Smooth muscle cell (in vitro differentiated cells): ENCODE data around the gene RNF166. TPM values are rescaled to one million over a fixed set of nuclear protein-coding genes. Genes with fewer than 3 reads are reported as not detected.

Experiments
- DNase-seq: peaks from one replicate; lab custom pipeline; 2025; ENCODE audit not compliant: unreplicated experiment; lab: John Stamatoyannopoulos, UW
- H2AFZ ChIP-seq: fragments of 200-600 bp; sonication (generic); 2 replicates; pipeline ENCODE4 v1.6.0; 2016; ENCODE audit warnings: antibody characterized with exemption, low read depth, mild to moderate bottlenecking
- H3F3A ChIP-seq: fragments of 200-600 bp; sonication (generic); 2 replicates; pipeline ENCODE4 v1.6.0; 2017; ENCODE audit warnings: antibody characterized with exemption, low read depth
- H3K27ac ChIP-seq: fragments of 200-600 bp; sonication (generic); 2 replicates; pipeline ENCODE4 v1.5.1; 2016; ENCODE audit warnings: low read depth, mild to moderate bottlenecking
- H3K27me3 ChIP-seq: fragments of 200-600 bp; sonication (generic); 2 replicates; pipeline ENCODE4 v1.6.1; 2016; ENCODE audit warnings: low read depth, mild to moderate bottlenecking
- H3K36me3 ChIP-seq: fragments of 200-600 bp; sonication (generic); 2 replicates; pipeline ENCODE4 v1.5.1; 2016; ENCODE audit warnings: low read depth
- H3K4me1 ChIP-seq: fragments of 200-600 bp; sonication (generic); 2 replicates; pipeline ENCODE4 v1.5.1; 2016; ENCODE audit warnings: low read depth
- H3K4me2 ChIP-seq: fragments of 200-600 bp; sonication (generic); 2 replicates; pipeline ENCODE4 v1.6.0; 2016; ENCODE audit warnings: mild to moderate bottlenecking
- H3K4me3 ChIP-seq: fragments of 200-600 bp; sonication (generic); 2 replicates; pipeline ENCODE4 v1.5.1; 2016; ENCODE audit warnings: mild to moderate bottlenecking
- H3K79me2 ChIP-seq: fragments of 200-600 bp; sonication (generic); 2 replicates; pipeline ENCODE4 v1.6.0; 2016; ENCODE audit warnings: low read depth, mild to moderate bottlenecking
- H3K9ac ChIP-seq: fragments of 200-600 bp; sonication (generic); 2 replicates; pipeline ENCODE4 v1.6.0; 2016; ENCODE audit warnings: low read depth
- H3K9me3 ChIP-seq: fragments of 200-600 bp; sonication (generic); replicated peaks from 2 replicates; pipeline ENCODE4 v1.5.1; 2016; ENCODE audit warnings: low read depth
- H4K20me1 ChIP-seq: fragments of 200-600 bp; sonication (generic); 2 replicates; pipeline ENCODE4 v1.6.0; 2016; ENCODE audit warnings: low read depth
- WGBS: methylation state at CpG from one replicate; pipeline ENCODE4 v1.1.7; 2016; ENCODE audit warnings: low lambda C conversion rate; 5-methylcytosine and 5-hydroxymethylcytosine counted together
- polyA plus RNA-seq: library from polyadenylated mRNA; unstranded; fragments of >200 nt; fragmentation: Nextera tagmentation; extraction: Ambion mirVana; gene quantifications from 2 replicates; pipeline ENCODE4 v1.2.1, GENCODE V29; 2016
- total RNA-seq: library from RNA; depleted of rRNA; stranded (reverse); fragments of >200 nt; gene quantifications from 2 replicates; pipeline ENCODE4 v1.2.3, GENCODE V29; 2014
- TF ChIP-seq, protein P1 (sequence below): fragments of 200-600 bp; sonication (generic); IDR thresholded peaks from 2 replicates; pipeline ENCODE4 v1.5.1; 2017; ENCODE audit warnings: borderline replicate concordance, mild to moderate bottlenecking, antibody characterized with exemption; ENCODE audit not compliant: insufficient read depth, poor library complexity, severe bottlenecking

The RNF166 gene
- total and polyA plus RNA-seq, 2 experiments from 2014 or later, result 10.1 to 17.3 TPM

DNA sequence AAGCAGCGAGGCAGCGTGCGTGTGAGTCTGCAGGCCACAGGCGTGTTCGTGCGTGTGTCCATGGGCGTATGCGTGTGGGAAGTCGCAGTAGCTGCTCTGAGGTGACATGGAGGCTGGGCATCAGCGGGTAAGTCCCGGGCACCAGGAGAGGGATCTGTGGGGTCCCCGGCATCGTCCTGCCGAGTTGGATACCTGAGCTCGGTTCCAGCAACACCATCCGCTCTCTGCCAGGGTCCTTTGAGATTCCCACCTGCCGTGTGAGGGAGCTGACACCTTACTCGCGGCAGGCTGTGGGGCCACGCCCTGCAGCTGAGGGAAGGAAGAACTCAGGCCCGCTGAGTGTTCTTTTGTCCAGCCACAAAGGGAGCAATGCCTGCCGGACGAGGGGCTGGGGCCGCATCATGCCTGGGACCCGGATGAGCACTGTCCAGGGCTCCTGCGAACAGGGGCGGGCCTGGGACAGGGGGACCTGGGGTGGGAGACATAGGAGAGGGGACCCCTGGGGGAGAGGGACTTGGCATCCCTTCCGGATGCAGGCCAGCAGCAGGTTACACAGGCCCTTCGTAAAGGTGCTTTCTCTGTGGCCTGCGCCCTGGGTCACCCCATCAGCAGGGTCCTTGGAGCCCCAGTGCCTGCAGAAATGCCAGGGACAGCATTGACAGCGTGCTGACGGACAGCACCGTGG, 14.9 kb downstream of the RNF166 start:
- Histone ChIP-seq H3K27ac (no peak overlapping the region), H3K9ac (no peak overlapping the region), H3K36me3 (no peaks in the 10 kb centered on the region), H3F3A (no peaks in the 10 kb centered on the region), H3K27me3 (peaks cover 11% of the 10 kb centered on the region), H3K4me3 (no peak overlapping the region), H3K4me2 (no peak overlapping the region), H3K9me3 (no peaks in the 10 kb centered on the region), H4K20me1 (no peaks in the 10 kb centered on the region), H2AFZ (no peak overlapping the region), H3K4me1 (peaks cover 5% of the 10 kb centered on the region), H3K79me2 (no peaks in the 10 kb centered on the region)
- no peak for DNase-seq
- 91% methylated on average over 32 of the region's 33 CpGs for WGBS
- TF ChIP-seq, protein P1, sequence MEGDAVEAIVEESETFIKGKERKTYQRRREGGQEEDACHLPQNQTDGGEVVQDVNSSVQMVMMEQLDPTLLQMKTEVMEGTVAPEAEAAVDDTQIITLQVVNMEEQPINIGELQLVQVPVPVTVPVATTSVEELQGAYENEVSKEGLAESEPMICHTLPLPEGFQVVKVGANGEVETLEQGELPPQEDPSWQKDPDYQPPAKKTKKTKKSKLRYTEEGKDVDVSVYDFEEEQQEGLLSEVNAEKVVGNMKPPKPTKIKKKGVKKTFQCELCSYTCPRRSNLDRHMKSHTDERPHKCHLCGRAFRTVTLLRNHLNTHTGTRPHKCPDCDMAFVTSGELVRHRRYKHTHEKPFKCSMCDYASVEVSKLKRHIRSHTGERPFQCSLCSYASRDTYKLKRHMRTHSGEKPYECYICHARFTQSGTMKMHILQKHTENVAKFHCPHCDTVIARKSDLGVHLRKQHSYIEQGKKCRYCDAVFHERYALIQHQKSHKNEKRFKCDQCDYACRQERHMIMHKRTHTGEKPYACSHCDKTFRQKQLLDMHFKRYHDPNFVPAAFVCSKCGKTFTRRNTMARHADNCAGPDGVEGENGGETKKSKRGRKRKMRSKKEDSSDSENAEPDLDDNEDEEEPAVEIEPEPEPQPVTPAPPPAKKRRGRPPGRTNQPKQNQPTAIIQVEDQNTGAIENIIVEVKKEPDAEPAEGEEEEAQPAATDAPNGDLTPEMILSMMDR, result no peak

DNA sequence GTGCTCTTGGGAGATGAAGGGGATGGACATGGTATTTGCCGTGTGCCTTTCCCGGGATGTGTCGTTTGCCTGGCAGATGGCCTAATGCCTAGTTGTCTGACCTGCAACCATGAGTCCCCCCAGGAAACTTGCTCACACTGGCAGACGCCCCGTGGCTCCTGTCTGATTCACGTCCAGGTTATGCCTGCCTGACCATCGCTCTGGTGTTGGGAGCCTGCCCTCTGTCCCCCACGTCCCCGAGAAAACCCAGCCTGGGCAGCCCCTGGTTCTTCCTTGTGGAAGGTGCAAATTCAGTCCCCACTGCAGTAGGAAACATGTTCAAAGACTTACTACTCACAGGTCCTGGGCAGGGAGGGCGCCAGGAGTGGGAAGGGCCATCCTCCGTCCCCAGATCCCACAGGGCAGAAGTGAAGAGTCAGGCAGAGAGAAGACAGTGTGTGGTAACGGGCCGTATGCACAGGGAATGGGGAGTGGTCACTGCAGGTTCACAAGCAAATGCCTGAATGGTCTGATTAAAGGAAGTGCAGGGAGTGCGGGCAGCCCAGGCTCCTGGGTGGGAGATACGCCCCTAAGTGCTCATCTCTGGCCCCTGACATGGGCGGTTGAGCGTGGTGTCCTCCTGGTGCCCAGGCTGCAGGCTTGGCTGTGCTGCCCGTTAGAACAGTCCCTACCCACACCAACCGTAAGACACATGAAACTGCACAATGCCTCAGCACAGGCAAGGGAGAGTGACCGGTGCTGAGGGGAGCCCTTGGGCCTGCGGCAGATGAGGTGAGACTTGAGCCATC, 15.7 kb downstream of the RNF166 start:
- H3K4me3 ChIP-seq, result no peak overlapping the region

DNA sequence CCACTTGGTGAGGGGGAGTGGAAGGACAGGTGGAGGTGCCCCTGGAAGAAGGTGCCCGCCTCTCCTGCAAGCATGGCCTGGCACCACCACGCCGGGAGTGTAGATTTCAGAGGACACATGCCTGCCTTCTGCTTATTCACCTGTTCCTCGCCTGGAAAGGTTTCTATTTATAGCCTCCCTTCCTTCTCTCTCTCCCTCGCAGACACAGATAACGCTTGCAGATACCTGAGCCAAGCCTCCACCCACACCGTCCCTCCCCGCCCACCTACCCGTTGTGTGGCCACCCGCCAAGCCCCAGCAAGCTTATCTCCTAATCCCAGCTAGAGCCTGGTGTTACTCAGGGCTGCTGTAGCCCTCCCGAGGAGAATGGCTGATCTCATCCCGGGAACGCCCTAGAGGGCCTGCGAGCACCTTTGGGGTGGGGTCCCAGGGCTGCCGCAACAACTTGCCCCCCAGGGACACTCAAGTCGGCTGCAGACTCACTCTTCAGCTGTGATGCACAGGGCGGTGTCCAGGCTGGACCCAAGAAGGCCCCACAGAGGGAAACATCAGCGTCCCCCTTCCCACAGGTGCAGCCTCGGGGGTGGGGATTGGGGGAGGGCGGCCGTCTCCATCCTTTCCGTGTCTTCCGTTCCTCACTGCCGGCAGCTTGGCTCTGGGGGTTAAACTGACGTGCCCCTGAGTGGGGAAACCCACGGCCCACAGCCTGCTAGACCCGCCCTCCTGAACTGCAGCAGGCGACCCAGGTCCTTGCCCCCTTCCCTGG, 18.0 kb downstream of the RNF166 start:
- no peaks in the 10 kb centered on the region for H3K9me3 ChIP-seq
- H3K36me3 ChIP-seq, result no peaks in the 10 kb centered on the region
- H3K4me1 ChIP-seq, result peaks cover 14% of the 10 kb centered on the region
- H3K4me3 ChIP-seq, result no peak overlapping the region
- TF ChIP-seq, protein P1, result no peak
- no peak overlapping the region for H3K27ac ChIP-seq
- no peak overlapping the region for H3K9ac ChIP-seq
- 58% methylated on average over 22 of the region's 28 CpGs for WGBS
- peaks cover 38% of the 10 kb centered on the region for H3K27me3 ChIP-seq
- H3F3A ChIP-seq, result no peaks in the 10 kb centered on the region
- H4K20me1 ChIP-seq, result no peaks in the 10 kb centered on the region
- H3K79me2 ChIP-seq, result no peaks in the 10 kb centered on the region
- no peak overlapping the region for H2AFZ ChIP-seq
- H3K4me2 ChIP-seq, result no peak overlapping the region
- no peak for DNase-seq

More for the DNA sequence above, 15.7 kb downstream of the RNF166 start:
- H3K27ac ChIP-seq, result no peak overlapping the region
- peaks cover 19% of the 10 kb centered on the region for H3K27me3 ChIP-seq
- 88% methylated on average over 19 of the region's 21 CpGs for WGBS
- DNase-seq, result no peak
- no peaks in the 10 kb centered on the region for H3F3A ChIP-seq
- H3K4me2 ChIP-seq, result no peak overlapping the region
- H3K4me1 ChIP-seq, result peaks cover 10% of the 10 kb centered on the region
- no peaks in the 10 kb centered on the region for H3K9me3 ChIP-seq
- H3K9ac ChIP-seq, result no peak overlapping the region
- H2AFZ ChIP-seq, result no peak overlapping the region
- H3K79me2 ChIP-seq, result no peaks in the 10 kb centered on the region
- no peaks in the 10 kb centered on the region for H3K36me3 ChIP-seq
- TF ChIP-seq, protein P1, result no peak
- H4K20me1 ChIP-seq, result no peaks in the 10 kb centered on the region
